OCI-LY7 (cell line): Measurements from ENCODE around the gene ADM5. TPM values are rescaled to one million over a fixed set of nuclear protein-coding genes. Genes with fewer than 3 reads are reported as not detected.
"Not testable (repeated sequence)": the region's sequence is repeated elsewhere in the genome, so short reads cannot be mapped to it uniquely, and the experiment has no call there.

Experiments used
- BruUV-seq: library from RNA; stranded (reverse); fragments of 400-500 nt; replicated peaks from 2 replicates; lab custom pipeline; 2021; lab: Mats Ljungman, UMichigan
- CTCF ChIA-PET: fragments of 300-600 bp; sonication (Branson Sonifier 250); formaldehyde crosslinking; loops from one replicate; lab custom pipeline; 2022; ENCODE audit warnings: antibody characterized with exemption; ENCODE audit not compliant: unreplicated experiment; lab: Charles Lee
- POLR2A ChIA-PET: fragments of 300-600 bp; sonication (Branson Sonifier 250); formaldehyde crosslinking; loops from one replicate; lab custom pipeline; 2022; ENCODE audit warnings: antibody characterized with exemption; lab: Charles Lee
- DNase-seq: peaks from one replicate; pipeline ENCODE4 v3.0.0-alpha.2; 2015; ENCODE audit warnings: low spot score
- H2AFZ ChIP-seq: fragments of 200-600 bp; sonication (generic), shearing (Covaris generic); 2 replicates; pipeline ENCODE4 v1.6.1; 2014; ENCODE audit warnings: mild to moderate bottlenecking, antibody characterized with exemption, low read length, moderate library complexity
- H3K27ac ChIP-seq: fragments of 200-600 bp; sonication (generic); 2 replicates; pipeline ENCODE4 v1.5.1; 2014; ENCODE audit warnings: mixed run types, low read depth, mild to moderate bottlenecking, moderate library complexity, low read length, inconsistent platforms; ENCODE audit not compliant: poor library complexity, severe bottlenecking
- H3K36me3 ChIP-seq: fragments of 200-600 bp; sonication (generic); 2 replicates; pipeline ENCODE4 v1.6.1; 2014; ENCODE audit warnings: mild to moderate bottlenecking, antibody characterized with exemption, low read length, moderate library complexity, mixed read lengths; ENCODE audit not compliant: insufficient read depth
- H3K4me1 ChIP-seq: fragments of 200-600 bp; sonication (generic); 2 replicates; pipeline ENCODE4 v1.5.1; 2014; ENCODE audit warnings: mild to moderate bottlenecking, low read length; ENCODE audit not compliant: insufficient read depth, poor library complexity, severe bottlenecking
- H3K4me2 ChIP-seq: fragments of 200-600 bp; sonication (generic); 2 replicates; pipeline ENCODE4 v1.6.1; 2014; ENCODE audit warnings: mild to moderate bottlenecking, low read length
- H3K4me3 ChIP-seq: fragments of 200-600 bp; sonication (generic); 2 replicates; pipeline ENCODE4 v1.5.1; 2014; ENCODE audit warnings: mild to moderate bottlenecking, low read depth, low read length; ENCODE audit not compliant: poor library complexity, severe bottlenecking
- H3K79me2 ChIP-seq: fragments of 200-600 bp; sonication (generic); 2 replicates; pipeline ENCODE4 v1.6.1; 2016; ENCODE audit warnings: low read depth, mild to moderate bottlenecking, low read length, moderate library complexity, mixed read lengths; ENCODE audit not compliant: insufficient read depth
- H3K9me2 ChIP-seq: fragments of 200-600 bp; sonication (generic); 2 replicates; pipeline ENCODE4 v1.6.1; 2016; ENCODE audit warnings: mild to moderate bottlenecking, low read length, mixed read lengths; ENCODE audit not compliant: insufficient read depth
- H3K9me3 ChIP-seq: fragments of 200-600 bp; sonication (generic); 2 replicates; pipeline ENCODE4 v1.6.1; 2014; ENCODE audit warnings: mild to moderate bottlenecking, mixed run types, low read length, mixed read lengths
- H4K20me1 ChIP-seq: fragments of 200-600 bp; sonication (generic); 2 replicates; pipeline ENCODE4 v1.6.1; 2014; ENCODE audit warnings: mild to moderate bottlenecking, antibody characterized with exemption, low read length, moderate library complexity, mixed read lengths; ENCODE audit not compliant: insufficient read depth
- EZH2phosphoT487 ChIP-seq: fragments of 200-600 bp; sonication (generic); IDR thresholded peaks from 2 replicates; pipeline ENCODE4 v1.6.1; 2018; ENCODE audit warnings: low read depth, borderline replicate concordance, mild to moderate bottlenecking, mixed run types, antibody characterized with exemption, low read length, moderate library complexity, mixed read lengths
- intact Hi-C: fragments of 100-400 bp; cut with micrococcal nuclease; formaldehyde crosslinking; loops from one replicate; pipeline ENCODE4 v1.10.0; 2022; ENCODE audit not compliant: unreplicated experiment
- total RNA-seq, 2 experiments: library from RNA; depleted of rRNA in 1 of 2; stranded (reverse); fragments of >200 nt in 1 of 2; shearing (Covaris generic) in 1 of 2; gene quantifications; 2 replicates each; pipeline ENCODE4 v1.2.3, GENCODE V29; 2014 to 2022
- TF ChIP-seq, protein P1 (sequence below): fragments of 200-600 bp; sonication (generic); conservative IDR thresholded peaks from 2 replicates; pipeline ENCODE4 v1.5.1; 2014; ENCODE audit warnings: mild to moderate bottlenecking, antibody characterized with exemption, low read length, moderate library complexity, mixed read lengths

The ADM5 gene
- total RNA-seq, 2 experiments from 2014 or later = 15.3 to 16.5 TPM

DNA sequence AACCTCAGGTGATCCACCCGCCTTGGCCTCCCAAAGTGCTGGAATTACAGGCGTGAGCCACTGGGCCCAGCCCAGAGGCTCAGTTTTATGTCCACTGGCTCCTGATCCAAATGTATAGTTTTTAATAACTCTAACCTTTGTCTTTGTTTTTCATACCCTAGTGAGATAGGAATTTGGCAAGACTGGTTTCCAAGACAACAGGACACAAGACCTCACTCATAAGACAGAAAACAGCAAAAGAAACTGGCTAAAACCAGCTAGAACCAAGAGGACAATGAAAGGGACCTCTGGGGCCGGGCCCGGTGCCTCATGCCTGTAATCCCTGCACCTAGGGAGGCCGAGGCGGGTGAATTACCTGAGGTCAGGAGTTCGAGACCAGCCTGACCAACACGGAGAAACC, 29.1 kb downstream of the ADM5 start:
- no TSS peak for BruUV-seq
- H3K9me2 ChIP-seq = no peaks in the 10 kb centered on the region
- peaks cover 9% of the 10 kb centered on the region for H3K4me1 ChIP-seq
- H3K4me3 ChIP-seq = no peak overlapping the region
- H3K4me2 ChIP-seq = no peak overlapping the region
- ChIA-PET POLR2A (interaction anchor here (0.5 kb wide), 1 partner anchor 318 kb away, joined by 3 read pairs; no protein-coding TSS in a partner anchor), CTCF (no interaction called here)
- H2AFZ ChIP-seq = no peak overlapping the region
- TF ChIP-seq EZH2phosphoT487 = no peak
- TF ChIP-seq, protein P1, sequence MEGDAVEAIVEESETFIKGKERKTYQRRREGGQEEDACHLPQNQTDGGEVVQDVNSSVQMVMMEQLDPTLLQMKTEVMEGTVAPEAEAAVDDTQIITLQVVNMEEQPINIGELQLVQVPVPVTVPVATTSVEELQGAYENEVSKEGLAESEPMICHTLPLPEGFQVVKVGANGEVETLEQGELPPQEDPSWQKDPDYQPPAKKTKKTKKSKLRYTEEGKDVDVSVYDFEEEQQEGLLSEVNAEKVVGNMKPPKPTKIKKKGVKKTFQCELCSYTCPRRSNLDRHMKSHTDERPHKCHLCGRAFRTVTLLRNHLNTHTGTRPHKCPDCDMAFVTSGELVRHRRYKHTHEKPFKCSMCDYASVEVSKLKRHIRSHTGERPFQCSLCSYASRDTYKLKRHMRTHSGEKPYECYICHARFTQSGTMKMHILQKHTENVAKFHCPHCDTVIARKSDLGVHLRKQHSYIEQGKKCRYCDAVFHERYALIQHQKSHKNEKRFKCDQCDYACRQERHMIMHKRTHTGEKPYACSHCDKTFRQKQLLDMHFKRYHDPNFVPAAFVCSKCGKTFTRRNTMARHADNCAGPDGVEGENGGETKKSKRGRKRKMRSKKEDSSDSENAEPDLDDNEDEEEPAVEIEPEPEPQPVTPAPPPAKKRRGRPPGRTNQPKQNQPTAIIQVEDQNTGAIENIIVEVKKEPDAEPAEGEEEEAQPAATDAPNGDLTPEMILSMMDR = no peak
- H3K27ac ChIP-seq = no peak overlapping the region
- no peaks in the 10 kb centered on the region for H3K36me3 ChIP-seq
- H3K9me3 ChIP-seq = no peaks in the 10 kb centered on the region
- no peaks in the 10 kb centered on the region for H3K79me2 ChIP-seq
- H4K20me1 ChIP-seq = no peaks in the 10 kb centered on the region
- intact Hi-C loops = no loop called here
- DNase-seq = no peak

DNA sequence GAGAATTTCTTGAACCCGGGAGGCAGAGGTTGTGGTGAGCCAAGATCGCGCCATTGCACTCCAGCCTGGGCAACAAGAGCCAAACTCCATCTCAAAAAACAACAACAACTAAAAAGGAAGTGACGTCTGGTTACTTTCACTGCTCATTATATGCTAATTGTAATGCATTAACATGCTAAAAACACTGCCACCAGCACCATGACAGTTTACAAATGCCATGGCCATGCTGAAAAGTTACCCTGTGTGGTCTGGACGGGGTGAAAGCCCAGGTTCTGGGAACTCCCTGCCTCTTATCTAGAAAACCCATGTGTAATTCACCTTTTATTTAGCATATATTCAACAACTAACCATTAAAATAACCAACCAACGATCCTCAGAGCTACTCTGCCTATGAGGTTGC, 29.6 kb downstream of the ADM5 start:
- POLR2A ChIA-PET = no interaction called here
- Histone ChIP-seq H3K4me2 (no peak overlapping the region), H3K4me1 (peaks cover 9% of the 10 kb centered on the region), H3K9me3 (no peaks in the 10 kb centered on the region), H3K79me2 (no peaks in the 10 kb centered on the region), H2AFZ (no peak overlapping the region), H3K27ac (no peak overlapping the region), H3K9me2 (no peaks in the 10 kb centered on the region), H4K20me1 (no peaks in the 10 kb centered on the region), H3K4me3 (no peak overlapping the region), H3K36me3 (no peaks in the 10 kb centered on the region)
- intact Hi-C loops = no loop called here
- TF ChIP-seq, protein P1 = no peak
- TF ChIP-seq EZH2phosphoT487 = no peak
- no peak for DNase-seq
- BruUV-seq = no TSS peak
- CTCF ChIA-PET = no interaction called here

DNA sequence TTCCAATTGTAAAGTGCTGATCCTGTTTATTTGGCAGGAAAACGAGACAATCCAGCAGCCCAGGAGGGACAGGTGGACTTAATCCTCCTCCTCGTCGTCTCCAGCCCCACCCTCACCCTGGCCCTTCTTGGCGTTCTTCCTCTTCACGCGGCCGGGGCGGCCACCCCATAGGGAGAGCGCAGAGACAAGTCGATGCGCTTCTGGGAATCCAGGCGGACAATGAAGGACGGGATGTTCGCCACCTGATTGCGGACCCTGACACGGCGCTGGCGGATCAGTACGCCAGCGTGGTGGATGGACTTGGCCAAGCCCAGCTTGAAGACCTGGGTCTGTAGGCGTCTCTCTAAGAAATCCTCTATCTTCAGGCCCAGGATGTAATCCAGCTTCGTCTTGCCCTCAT, 30.0 kb downstream of the ADM5 start:
- BruUV-seq, DNase-seq, CTCF ChIA-PET, H3K4me3 ChIP-seq, H3K27ac ChIP-seq, H3K79me2 ChIP-seq, H3K36me3 ChIP-seq, H3K4me1 ChIP-seq, H3K9me3 ChIP-seq, H4K20me1 ChIP-seq, H3K4me2 ChIP-seq, intact Hi-C loops, H3K9me2 ChIP-seq, H2AFZ ChIP-seq: not testable (repeated sequence)
- POLR2A ChIA-PET = interaction anchor here (0.7 kb wide), 1 partner anchor 40 kb away, joined by 4 read pairs; no protein-coding TSS in a partner anchor
